GM12801 (cell line): ENCODE measurements around the gene TIAM2.

Experiments
- TF ChIP-seq, protein P1 (sequence below): IDR thresholded peaks from one replicate; pipeline ENCODE4 v1.5.1; 2011; ENCODE audit warnings: control low read depth; ENCODE audit not compliant: insufficient read length; ENCODE audit errors: extremely low read depth

TIAM2 gene

DNA sequence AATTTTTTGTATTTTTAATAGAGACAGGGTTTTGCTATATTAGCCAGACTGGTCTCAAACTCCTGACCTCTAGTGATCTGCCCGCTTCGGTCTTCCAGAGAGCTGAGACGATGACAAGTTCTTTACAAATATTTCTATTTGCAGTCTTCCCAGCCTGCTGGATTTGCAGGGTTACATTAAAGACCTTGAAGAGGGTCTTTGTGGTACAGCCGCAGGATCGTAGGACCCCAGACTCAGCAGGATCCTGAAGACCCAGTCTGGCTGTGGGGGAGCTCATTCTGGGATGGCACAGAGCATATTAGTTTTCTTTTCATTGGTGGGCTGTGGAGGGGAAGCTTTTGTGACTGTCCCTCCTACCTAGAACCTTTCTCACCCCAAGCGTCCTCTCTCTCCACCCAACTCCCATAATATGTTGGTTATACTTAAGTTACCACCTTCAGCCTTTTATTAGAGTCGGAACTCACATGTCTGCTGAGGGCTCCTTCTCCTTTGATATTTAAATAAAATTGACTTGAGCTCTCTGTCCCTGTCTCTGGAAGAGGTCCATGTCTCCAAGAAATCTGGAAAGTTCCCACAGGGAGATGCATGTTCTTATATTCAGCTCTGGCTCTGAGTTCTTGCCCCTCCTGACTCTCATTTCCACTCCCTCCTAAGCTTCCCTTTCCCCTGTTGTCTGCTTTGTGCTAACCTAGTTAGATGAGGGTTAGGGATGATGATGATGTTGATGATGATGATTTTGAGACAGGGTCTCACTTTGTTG, 72.0 kb downstream of the TIAM2 start:
- TF ChIP-seq, protein P1, sequence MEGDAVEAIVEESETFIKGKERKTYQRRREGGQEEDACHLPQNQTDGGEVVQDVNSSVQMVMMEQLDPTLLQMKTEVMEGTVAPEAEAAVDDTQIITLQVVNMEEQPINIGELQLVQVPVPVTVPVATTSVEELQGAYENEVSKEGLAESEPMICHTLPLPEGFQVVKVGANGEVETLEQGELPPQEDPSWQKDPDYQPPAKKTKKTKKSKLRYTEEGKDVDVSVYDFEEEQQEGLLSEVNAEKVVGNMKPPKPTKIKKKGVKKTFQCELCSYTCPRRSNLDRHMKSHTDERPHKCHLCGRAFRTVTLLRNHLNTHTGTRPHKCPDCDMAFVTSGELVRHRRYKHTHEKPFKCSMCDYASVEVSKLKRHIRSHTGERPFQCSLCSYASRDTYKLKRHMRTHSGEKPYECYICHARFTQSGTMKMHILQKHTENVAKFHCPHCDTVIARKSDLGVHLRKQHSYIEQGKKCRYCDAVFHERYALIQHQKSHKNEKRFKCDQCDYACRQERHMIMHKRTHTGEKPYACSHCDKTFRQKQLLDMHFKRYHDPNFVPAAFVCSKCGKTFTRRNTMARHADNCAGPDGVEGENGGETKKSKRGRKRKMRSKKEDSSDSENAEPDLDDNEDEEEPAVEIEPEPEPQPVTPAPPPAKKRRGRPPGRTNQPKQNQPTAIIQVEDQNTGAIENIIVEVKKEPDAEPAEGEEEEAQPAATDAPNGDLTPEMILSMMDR: no peak

DNA sequence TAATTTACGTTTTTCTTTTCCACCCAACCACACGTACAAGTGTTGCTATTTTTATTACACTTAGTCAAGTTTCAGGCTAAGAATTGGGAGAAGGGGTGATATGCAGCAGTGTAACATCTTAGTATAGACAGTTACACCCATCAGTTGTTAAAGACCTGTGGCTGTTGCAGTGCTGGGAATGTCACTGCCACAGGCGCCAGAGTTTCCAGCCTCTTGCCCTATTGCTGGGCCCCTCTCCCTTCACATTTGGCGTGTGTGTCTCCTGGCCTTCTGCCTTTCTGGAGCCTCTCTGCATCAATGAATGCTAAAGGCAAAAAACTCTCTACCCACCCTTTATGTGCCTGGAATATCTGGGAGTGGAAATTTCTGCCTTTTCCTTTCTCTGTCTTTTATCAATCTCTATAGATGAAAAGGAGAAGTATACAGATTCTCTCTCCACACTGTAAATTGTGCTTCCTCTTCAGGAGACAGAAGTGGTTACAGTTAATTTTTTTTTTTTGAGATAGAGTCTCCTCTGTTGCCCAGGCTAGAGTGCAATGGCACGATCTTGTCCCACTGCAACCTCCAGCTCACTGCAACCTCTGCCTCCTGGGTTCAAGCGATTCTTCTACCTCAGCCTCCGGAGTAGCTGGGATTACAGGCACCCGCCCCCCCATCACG, 73.0 kb downstream of the TIAM2 start:
- TF ChIP-seq, protein P1: no peak

DNA sequence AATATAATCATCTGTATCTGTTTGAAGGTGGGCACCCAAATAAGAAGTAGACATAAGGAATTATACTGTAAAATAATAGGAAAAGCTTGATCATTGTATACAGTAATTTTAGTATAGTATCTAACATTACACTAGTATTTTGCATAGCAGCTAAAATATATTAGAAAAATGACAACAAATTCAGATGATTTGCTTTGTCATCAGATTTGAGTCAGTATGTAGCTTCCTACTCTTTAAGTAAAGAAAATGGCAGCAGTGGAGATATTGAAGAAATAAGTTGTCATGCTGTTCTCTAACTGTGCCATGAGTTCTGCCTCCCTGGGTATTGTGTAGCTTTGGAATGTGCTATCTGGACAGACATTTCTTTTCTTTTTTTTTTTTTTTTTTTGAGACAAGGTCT, 74.4 kb downstream of the TIAM2 start:
- TF ChIP-seq, protein P1: no peak

- TF ChIP-seq, protein P1: no peak
Measured at GRCh38 chr6:155075930-155076695, 81.0 kb downstream of the TIAM2 start.

DNA sequence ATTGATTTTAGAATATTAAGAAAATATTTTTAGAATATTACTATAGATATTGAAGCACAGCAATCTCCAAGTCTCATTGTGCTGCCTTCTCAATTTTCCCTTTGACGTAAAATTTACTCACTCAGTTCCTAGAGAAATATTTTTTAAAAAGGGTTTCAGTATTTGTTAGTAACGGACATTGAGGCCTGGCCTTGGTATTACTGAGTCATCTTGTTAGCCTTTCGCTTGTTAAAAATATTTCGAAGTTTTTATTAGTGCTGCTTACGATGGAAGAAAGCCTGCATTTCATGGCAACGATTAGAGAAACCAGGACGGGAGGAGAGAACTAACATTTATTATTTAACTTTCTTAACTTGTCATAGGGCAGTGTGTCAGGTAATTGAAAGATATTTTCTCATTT, 82.2 kb downstream of the TIAM2 start:
- TF ChIP-seq, protein P1: no peak

DNA sequence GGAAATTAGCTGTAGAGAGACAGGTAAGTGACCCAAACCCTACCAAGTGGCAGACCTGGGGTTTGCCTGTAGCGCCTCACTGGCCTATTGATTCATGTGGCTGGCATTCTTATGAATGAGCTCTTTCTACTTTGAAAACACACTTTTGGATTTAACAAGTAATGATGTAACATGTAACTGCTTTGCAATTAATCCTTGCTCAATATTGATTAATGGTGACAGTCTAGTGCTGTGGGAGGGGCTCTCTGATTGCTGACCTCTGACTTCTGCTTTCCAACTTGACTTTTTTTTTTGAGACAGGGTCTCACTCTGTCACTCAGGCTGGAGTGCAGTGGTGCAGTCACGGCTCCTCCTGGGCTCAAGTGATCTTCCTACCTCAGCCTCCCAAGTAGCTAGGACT, 82.7 kb downstream of the TIAM2 start:
- TF ChIP-seq, protein P1: no peak

DNA sequence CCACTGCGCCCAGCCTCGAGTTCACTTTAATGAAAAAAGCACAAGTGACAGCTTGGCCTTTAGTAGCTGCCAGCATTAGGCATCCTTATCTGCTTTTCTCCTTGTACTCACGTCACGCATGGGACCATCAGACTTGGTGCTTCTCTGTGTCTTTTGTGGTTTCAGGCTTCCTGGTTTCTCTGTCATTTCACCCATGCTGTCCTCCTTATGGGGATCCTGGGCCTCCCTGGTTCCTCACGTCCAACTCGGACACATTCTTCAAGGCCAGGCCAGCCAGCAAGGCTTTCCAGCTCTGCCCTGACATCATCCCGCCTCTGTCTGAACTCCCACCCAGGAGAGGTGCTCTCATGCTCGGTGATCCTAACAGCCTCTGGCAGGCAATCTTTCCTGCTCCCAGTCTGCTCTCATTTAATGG, 83.2 kb downstream of the TIAM2 start:
- TF ChIP-seq, protein P1: no peak
